Measurements from ENCODE around the gene LDLRAP1. TPM values are rescaled to one million over a fixed set of nuclear protein-coding genes. Genes with fewer than 3 reads are reported as not detected.

The LDLRAP1 gene
- total and polyA plus RNA-seq, 7 donors = 5.6 to 12.9 (median 10.5) TPM

- WGBS, 3 donors = 58 to 83% (median 71%) methylated on average over 9 of the region's 9 CpGs
- H3K9me3 ChIP-seq = no peaks in the 10 kb centered on the region
- no peaks in the 10 kb centered on the region for H3K27me3 ChIP-seq (ENCODE audit: insufficient read depth in 3 of 3, low read length in 2 of 3)
- no peak for TF ChIP-seq CTCF (IDR thresholded peaks at IDR 0.05)
- DNase-seq = peak in 1 of 2 donors; percentile 45
- H3K4me3 ChIP-seq = no peak overlapping the region
- peaks cover 57% of the 10 kb centered on the region for H3K4me1 ChIP-seq
- H3K36me3 ChIP-seq (ENCODE audit: insufficient read depth in 1 of 2, low read depth in 1 of 2) = peaks cover 0 to 61% of the 10 kb centered on the region in 2 donors
- intact Hi-C loops (cut with DNase I) = no loop called here
- peak overlapping the region; percentile 41 for H3K27ac ChIP-seq
- ATAC-seq = no peak
Observed at GRCh38 chr1:25562928-25563283, 19.5 kb downstream of the LDLRAP1 start.

- H3K36me3 ChIP-seq (ENCODE audit: insufficient read depth in 1 of 2, low read depth in 1 of 2) = peaks cover 0 to 54% of the 10 kb centered on the region in 2 donors
- ATAC-seq (no peak), DNase-seq (peak in 1 of 2 donors; percentile 41)
- no peak overlapping the region for H3K4me3 ChIP-seq
- peak overlapping the region; percentile 59 for H3K27ac ChIP-seq
- peaks cover 62% of the 10 kb centered on the region for H3K4me1 ChIP-seq
- intact Hi-C loops (cut with DNase I) = no loop called here
- 71 to 85% (median 77%) methylated on average over 19 to 20 of the region's 20 CpGs for WGBS, 3 donors
- no peaks in the 10 kb centered on the region for H3K27me3 ChIP-seq (ENCODE audit: insufficient read depth in 3 of 3, low read length in 2 of 3)
- no peaks in the 10 kb centered on the region for H3K9me3 ChIP-seq
- no peak for TF ChIP-seq CTCF (IDR thresholded peaks at IDR 0.05)
Observed at GRCh38 chr1:25563330-25564215, 20.2 kb downstream of the LDLRAP1 start.

GRCh38 chr1:25564777-25565574 lies 21.6 kb downstream of the LDLRAP1 start:
- peak overlapping the region; percentile 89 for H3K27ac ChIP-seq
- no peak for TF ChIP-seq CTCF (IDR thresholded peaks at IDR 0.05)
- 71 to 87% (median 82%) methylated on average over 14 of the region's 14 CpGs for WGBS, 3 donors

GRCh38 chr1:25565626-25566025 lies 22.2 kb downstream of the LDLRAP1 start:
- DNase-seq (no peak), ATAC-seq (no peak)
- Histone ChIP-seq H3K9me3 (no peaks in the 10 kb centered on the region), H3K27me3 (ENCODE audit: insufficient read depth in 3 of 3, low read length in 2 of 3) (no peaks in the 10 kb centered on the region), H3K4me1 (peaks cover 62% of the 10 kb centered on the region), H3K4me3 (peak overlapping the region; percentile 1), H3K27ac (peak overlapping the region; percentile 89), H3K36me3 (ENCODE audit: insufficient read depth in 1 of 2, low read depth in 1 of 2) (peaks cover 0 to 34% of the 10 kb centered on the region in 2 donors)
- intact Hi-C loops (cut with DNase I) = loop anchor here in 1 of 2 donors (5.0 kb wide), 1 partner anchor 232 kb away; no protein-coding TSS in a partner anchor
- no peak for TF ChIP-seq CTCF (IDR thresholded peaks at IDR 0.05)
- 89 to 95% (median 90%) methylated on average over 8 of the region's 8 CpGs for WGBS, 3 donors

More at GRCh38 chr1:25564777-25565574, 21.6 kb downstream of the LDLRAP1 start:
- intact Hi-C loops (cut with DNase I) = loop anchor here in 1 of 2 donors (5.0 kb wide), 1 partner anchor 232 kb away; no protein-coding TSS in a partner anchor
- no peaks in the 10 kb centered on the region for H3K27me3 ChIP-seq (ENCODE audit: insufficient read depth in 3 of 3, low read length in 2 of 3)
- DNase-seq (no peak), ATAC-seq (peak in 3 of 4 donors; percentile 27 to 36 (median 27))
- H3K4me3 ChIP-seq = no peak overlapping the region
- no peaks in the 10 kb centered on the region for H3K9me3 ChIP-seq
- H3K36me3 ChIP-seq (ENCODE audit: insufficient read depth in 1 of 2, low read depth in 1 of 2) = peaks cover 0 to 40% of the 10 kb centered on the region in 2 donors
- peaks cover 66% of the 10 kb centered on the region for H3K4me1 ChIP-seq
